Measurements from ENCODE around the gene VKORC1L1. TPM values are rescaled to one million over a fixed set of nuclear protein-coding genes. Genes with fewer than 3 reads are reported as not detected.
"Not testable (repeated sequence)": the region's sequence is repeated elsewhere in the genome, so short reads cannot be mapped to it uniquely, and the experiment has no call there.

Gene VKORC1L1
- total and polyA plus RNA-seq, 8 donors: 3.4 to 12.0 (median 8.0) TPM

- ATAC-seq: peak in 1 of 4 donors; percentile 5
- H3K27me3 ChIP-seq; H3K9me3 ChIP-seq; H3K4me1 ChIP-seq; FAIRE-seq; H3K27ac ChIP-seq; H3K4me3 ChIP-seq; intact Hi-C loops (cut with DNase I); DNase-seq; H3K36me3 ChIP-seq: not testable (repeated sequence)
- WGBS, 2 donors: 62 to 87% methylated on average over 2 of the region's 2 CpGs
Observed at GRCh38 chr7:65871451-65871850, 1.4 kb upstream of the VKORC1L1 start.

- peak overlapping the region; percentile 70 to 75 (median 71) for H3K4me3 ChIP-seq
- intact Hi-C loops (cut with DNase I); H3K4me1 ChIP-seq; FAIRE-seq; H3K27me3 ChIP-seq; H3K36me3 ChIP-seq; H3K9me3 ChIP-seq: not testable (repeated sequence)
- 0 to 1% methylated on average over 34 to 57 of the region's 57 CpGs for WGBS, 2 donors
- H3K27ac ChIP-seq: peak overlapping the region in 3 of 4 donors; percentile 61 to 76 (median 64)
- DNase-seq: peak in 4 of 6 donors; percentile 23 to 78 (median 38)
- peak; percentile 17 to 45 (median 28) for ATAC-seq
Observed at GRCh38 chr7:65873582-65874193, 814 bp downstream of the VKORC1L1 start.

- DNase-seq; H3K4me1 ChIP-seq; intact Hi-C loops (cut with DNase I); H3K27ac ChIP-seq; H3K36me3 ChIP-seq; H3K9me3 ChIP-seq; H3K4me3 ChIP-seq; H3K27me3 ChIP-seq; ATAC-seq; FAIRE-seq: not testable (repeated sequence)
- 77 to 80% methylated on average over 4 of the region's 4 CpGs for WGBS, 2 donors
Observed at GRCh38 chr7:65875715-65876114, 2.8 kb downstream of the VKORC1L1 start.

- ATAC-seq; H3K27ac ChIP-seq; DNase-seq; H3K36me3 ChIP-seq; H3K4me3 ChIP-seq; FAIRE-seq; intact Hi-C loops (cut with DNase I); H3K9me3 ChIP-seq; H3K27me3 ChIP-seq; H3K4me1 ChIP-seq: not testable (repeated sequence)
- 82 to 88% methylated on average over 5 of the region's 5 CpGs for WGBS, 2 donors
Observed at GRCh38 chr7:65879292-65880153, 6.6 kb downstream of the VKORC1L1 start.

GRCh38 chr7:65880242-65880641 is 7.4 kb downstream of the VKORC1L1 start:
- DNase-seq; H3K4me3 ChIP-seq; intact Hi-C loops (cut with DNase I); H3K27me3 ChIP-seq; FAIRE-seq; H3K27ac ChIP-seq; H3K36me3 ChIP-seq; H3K4me1 ChIP-seq; H3K9me3 ChIP-seq: not testable (repeated sequence)
- ATAC-seq: peak in 1 of 4 donors; percentile 45
- WGBS, 2 donors: 94 to 95% methylated on average over 5 of the region's 5 CpGs

GRCh38 chr7:65884983-65885382 is 12.1 kb downstream of the VKORC1L1 start:
- H3K9me3 ChIP-seq; DNase-seq; H3K36me3 ChIP-seq; intact Hi-C loops (cut with DNase I); H3K27me3 ChIP-seq; ATAC-seq; H3K27ac ChIP-seq; H3K4me3 ChIP-seq; H3K4me1 ChIP-seq: not testable (repeated sequence)
- FAIRE-seq: peak; percentile 23

- ATAC-seq; H3K4me3 ChIP-seq; H3K27me3 ChIP-seq; intact Hi-C loops (cut with DNase I); DNase-seq; H3K36me3 ChIP-seq; H3K4me1 ChIP-seq; H3K27ac ChIP-seq; H3K9me3 ChIP-seq; FAIRE-seq: not testable (repeated sequence)
- 92 to 94% methylated on average over 1 of the region's 3 CpGs for WGBS, 2 donors
Observed at GRCh38 chr7:65885533-65885932, 12.7 kb downstream of the VKORC1L1 start.

GRCh38 chr7:65888434-65889156 is 15.7 kb downstream of the VKORC1L1 start:
- H3K36me3 ChIP-seq; DNase-seq; H3K27ac ChIP-seq; H3K4me3 ChIP-seq; H3K4me1 ChIP-seq; intact Hi-C loops (cut with DNase I); FAIRE-seq; H3K9me3 ChIP-seq; H3K27me3 ChIP-seq: not testable (repeated sequence)
- peak in 2 of 4 donors; percentile 47 to 55 for ATAC-seq
- WGBS, 2 donors: 39 to 54% methylated on average over 4 to 5 of the region's 5 CpGs

- DNase-seq, ATAC-seq: not testable (repeated sequence)
- 90 to 98% methylated on average over 2 of the region's 2 CpGs for WGBS, 2 donors
Observed at GRCh38 chr7:65889722-65890121, 16.8 kb downstream of the VKORC1L1 start.

More at GRCh38 chr7:65889722-65890121, 16.8 kb downstream of the VKORC1L1 start:
- H3K9me3 ChIP-seq; intact Hi-C loops (cut with DNase I); H3K27me3 ChIP-seq; H3K4me1 ChIP-seq; FAIRE-seq; H3K27ac ChIP-seq; H3K36me3 ChIP-seq; H3K4me3 ChIP-seq: not testable (repeated sequence)
